ENCODE measurements around the gene TLX3.

- TF ChIP-seq CTCF (IDR thresholded peaks at IDR 0.05) (no peak), POLR2A (IDR thresholded peaks at IDR 0.05) (no peak)
Measured at GRCh38 chr5:171299851-171300250, 9.2 kb upstream of the TLX3 start.

Data from esophagus squamous epithelium (tissue), 4 donors.